Duodenal mucosa (tissue), 2 donors: ENCODE results near the gene CRELD1.
"Not testable (repeated sequence)": the region's sequence is repeated elsewhere in the genome, so short reads cannot be mapped to it uniquely, and the experiment has no call there.

Experiments used
- H3K27ac ChIP-seq: one replicate; pipeline ENCODE4 v1.7.0; 2013; ENCODE audit warnings: low read depth, low read length
- H3K27me3 ChIP-seq, 2 donors: one replicate each; pipeline ENCODE4 v1.7.0; 2013; ENCODE audit warnings: low read length in 2 of 2, control low read depth in 1 of 2; ENCODE audit not compliant: insufficient read depth in 2 of 2, control insufficient read depth in 1 of 2
- H3K36me3 ChIP-seq, 2 donors: one replicate each; pipeline ENCODE4 v1.7.0; 2013; ENCODE audit warnings: low read length in 2 of 2, control low read depth in 1 of 2; ENCODE audit not compliant: insufficient read depth in 2 of 2, control insufficient read depth in 1 of 2
- H3K4me1 ChIP-seq, 2 donors: one replicate each; pipeline ENCODE4 v1.7.0; 2013; ENCODE audit warnings: low read length in 2 of 2, control low read depth in 1 of 2; ENCODE audit not compliant: insufficient read depth in 2 of 2, control insufficient read depth in 1 of 2
- H3K4me3 ChIP-seq, 2 donors: one replicate each; pipeline ENCODE4 v1.7.0; 2013; ENCODE audit warnings: low read length in 2 of 2, low read depth in 1 of 2
- H3K9ac ChIP-seq, 2 donors: one replicate each; pipeline ENCODE4 v1.7.0; 2013; ENCODE audit warnings: low read length in 2 of 2, low read depth in 1 of 2
- H3K9me3 ChIP-seq, 2 donors: one replicate each; pipeline ENCODE4 v1.7.0; 2013; ENCODE audit warnings: low read length in 2 of 2, control low read depth in 1 of 2; ENCODE audit not compliant: control insufficient read depth in 1 of 2

The CRELD1 gene

GRCh38 chr3:9934235-9934621, 594 bp downstream of the CRELD1 start:
- Histone ChIP-seq H3K4me1 (peaks cover 16 to 25% of the 10 kb centered on the region in 2 donors), H3K36me3 (peaks cover 3 to 27% of the 10 kb centered on the region in 2 donors)

DNA sequence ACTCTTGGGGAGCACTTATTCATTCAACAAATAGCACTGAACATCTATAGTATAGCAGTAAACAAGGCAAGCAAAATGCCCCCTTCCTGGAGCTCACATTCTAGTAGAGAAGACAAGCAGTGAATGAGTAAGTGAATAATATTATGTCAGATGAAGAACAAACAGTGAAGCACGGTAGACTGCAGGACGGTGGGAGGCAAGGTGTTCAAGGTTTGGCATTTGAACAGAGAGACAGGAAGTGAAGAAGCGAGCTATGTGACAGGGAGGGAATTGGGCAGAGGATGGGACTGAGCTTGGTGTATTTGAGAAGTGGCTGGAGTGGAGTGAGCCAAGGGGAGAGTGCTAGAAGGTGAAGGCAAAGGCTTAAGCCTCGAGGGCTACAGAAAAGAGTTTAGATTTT, 1.4 kb downstream of the CRELD1 start:
- no peaks in the 10 kb centered on the region for H3K9me3 ChIP-seq
- peak overlapping the region; percentile 88 to 92 for H3K4me3 ChIP-seq
- no peaks in the 10 kb centered on the region for H3K27me3 ChIP-seq
- peaks cover 16 to 25% of the 10 kb centered on the region in 2 donors for H3K4me1 ChIP-seq
- no peak overlapping the region for H3K27ac ChIP-seq
- H3K9ac ChIP-seq, result peak overlapping the region; percentile 87
- H3K36me3 ChIP-seq, result peaks cover 3 to 25% of the 10 kb centered on the region in 2 donors

More at GRCh38 chr3:9934235-9934621, 594 bp downstream of the CRELD1 start:
- no peaks in the 10 kb centered on the region for H3K9me3 ChIP-seq
- H3K4me3 ChIP-seq, result peak overlapping the region; percentile 88 to 92
- no peaks in the 10 kb centered on the region for H3K27me3 ChIP-seq
- peak overlapping the region; percentile 96 for H3K27ac ChIP-seq
- peak overlapping the region; percentile 87 for H3K9ac ChIP-seq

DNA sequence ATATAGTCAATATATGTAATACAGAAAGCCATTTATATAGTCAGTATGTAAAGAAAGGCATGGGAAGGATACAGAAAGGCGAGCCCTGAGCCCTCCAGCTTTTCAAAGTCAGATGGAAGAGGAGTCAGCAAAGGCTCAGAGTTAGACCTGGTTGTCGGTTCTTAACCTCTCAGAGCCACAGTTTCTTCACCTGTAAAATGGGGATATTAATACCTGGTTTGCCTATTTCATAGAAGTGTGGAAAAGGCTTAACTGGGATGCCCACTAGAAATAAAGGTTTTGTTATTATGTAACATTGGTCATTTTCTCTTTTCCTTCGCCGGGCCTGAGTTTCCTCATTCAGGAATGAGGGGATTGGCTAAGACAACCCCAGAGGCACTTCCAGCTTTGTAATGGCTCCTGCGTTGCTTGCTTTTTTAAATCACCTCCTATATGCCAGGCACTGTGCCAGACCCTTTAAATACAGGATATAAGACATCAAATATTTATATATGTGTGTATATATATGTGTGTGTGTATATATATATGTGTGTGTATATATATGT, 2.4 kb downstream of the CRELD1 start:
- Histone ChIP-seq H3K9ac (no peak overlapping the region), H3K9me3 (no peaks in the 10 kb centered on the region), H3K36me3 (peaks cover 3 to 25% of the 10 kb centered on the region in 2 donors), H3K4me1 (peaks cover 16 to 25% of the 10 kb centered on the region in 2 donors), H3K27me3 (no peaks in the 10 kb centered on the region), H3K4me3 (no peak overlapping the region), H3K27ac (no peak overlapping the region)

DNA sequence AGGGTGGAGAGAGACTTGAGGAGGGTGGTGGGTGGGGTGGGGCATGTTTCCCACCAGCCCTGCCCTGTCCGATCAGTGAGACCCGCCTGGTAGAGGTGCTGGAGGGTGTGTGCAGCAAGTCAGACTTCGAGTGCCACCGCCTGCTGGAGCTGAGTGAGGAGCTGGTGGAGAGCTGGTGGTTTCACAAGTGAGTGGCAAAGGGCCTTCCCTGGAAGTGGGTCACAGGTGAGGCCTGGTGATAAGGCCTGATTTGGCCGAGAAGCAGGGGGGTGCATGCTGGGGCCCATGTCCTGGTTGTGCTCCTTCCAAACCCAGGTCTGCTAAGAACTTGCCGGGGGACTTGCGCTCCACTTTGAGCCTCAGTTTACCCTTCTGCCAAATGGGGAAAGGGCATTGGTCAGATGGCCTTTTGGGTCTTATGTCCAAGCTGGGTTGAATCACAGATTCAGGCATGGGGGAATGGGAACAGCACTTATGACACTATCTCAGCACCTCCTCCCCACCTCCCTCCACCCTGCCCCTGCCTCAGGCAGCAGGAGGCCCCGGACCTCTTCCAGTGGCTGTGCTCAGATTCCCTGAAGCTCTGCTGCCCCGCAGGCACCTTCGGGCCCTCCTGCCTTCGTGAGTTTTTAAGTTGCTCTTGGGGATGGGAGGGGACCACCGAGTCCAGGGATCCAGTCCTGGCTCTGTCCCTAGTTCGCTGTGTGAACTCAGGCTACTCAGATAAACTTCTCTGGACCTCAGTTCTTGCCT, 4.0 kb downstream of the CRELD1 start:
- Histone ChIP-seq H3K9me3 (no peaks in the 10 kb centered on the region), H3K4me1 (peaks cover 16 to 19% of the 10 kb centered on the region in 2 donors), H3K27ac (no peak overlapping the region), H3K9ac (no peak overlapping the region), H3K27me3 (no peaks in the 10 kb centered on the region), H3K4me3 (no peak overlapping the region), H3K36me3 (peaks cover 3 to 33% of the 10 kb centered on the region in 2 donors)

GRCh38 chr3:9938966-9939365, 5.3 kb downstream of the CRELD1 start:
- Histone ChIP-seq H3K9ac (no peak overlapping the region), H3K4me1 (peaks cover 16 to 19% of the 10 kb centered on the region in 2 donors), H3K27ac (no peak overlapping the region), H3K9me3 (no peaks in the 10 kb centered on the region), H3K4me3 (no peak overlapping the region), H3K36me3 (peaks cover 7 to 46% of the 10 kb centered on the region in 2 donors), H3K27me3 (no peaks in the 10 kb centered on the region)

DNA sequence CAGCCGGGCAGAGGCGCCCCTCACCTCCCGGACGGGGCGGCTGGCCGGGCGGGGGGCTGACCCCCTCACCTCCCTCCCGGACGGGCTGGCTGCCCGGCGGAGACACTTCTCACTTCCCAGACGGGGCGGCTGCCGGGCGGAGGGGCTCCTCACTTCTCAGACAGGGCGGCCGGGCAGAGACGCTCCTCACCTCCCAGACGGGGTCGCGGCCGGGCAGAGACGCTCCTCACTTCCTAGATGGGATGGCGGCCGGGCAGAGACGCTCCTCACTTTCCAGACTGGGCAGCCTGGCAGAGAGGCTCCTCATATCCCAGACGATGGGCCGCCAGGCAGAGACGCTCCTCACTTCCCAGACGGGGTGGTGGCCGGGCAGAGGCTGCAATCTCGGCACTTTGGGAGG, 6.3 kb downstream of the CRELD1 start:
- not testable (repeated sequence) for H3K27ac ChIP-seq, H3K4me3 ChIP-seq, H3K9ac ChIP-seq, H3K4me1 ChIP-seq, H3K9me3 ChIP-seq, H3K27me3 ChIP-seq
- peaks cover 10 to 53% of the 10 kb centered on the region in 2 donors for H3K36me3 ChIP-seq

DNA sequence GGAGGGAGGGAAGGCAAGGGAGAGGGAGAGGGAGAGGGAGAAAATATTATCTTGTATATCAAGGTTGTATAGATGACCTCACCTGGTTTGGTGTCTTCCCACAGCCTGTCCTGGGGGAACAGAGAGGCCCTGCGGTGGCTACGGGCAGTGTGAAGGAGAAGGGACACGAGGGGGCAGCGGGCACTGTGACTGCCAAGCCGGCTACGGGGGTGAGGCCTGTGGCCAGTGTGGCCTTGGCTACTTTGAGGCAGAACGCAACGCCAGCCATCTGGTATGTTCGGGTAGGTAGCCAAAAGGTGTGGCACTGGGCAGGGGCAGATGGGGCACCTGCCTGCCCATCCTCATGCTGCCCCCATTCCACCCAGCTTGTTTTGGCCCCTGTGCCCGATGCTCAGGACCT, 7.1 kb downstream of the CRELD1 start:
- H3K36me3 ChIP-seq, result peaks cover 10 to 51% of the 10 kb centered on the region in 2 donors
- H3K27me3 ChIP-seq, result no peaks in the 10 kb centered on the region
- H3K4me3 ChIP-seq, result no peak overlapping the region
- no peaks in the 10 kb centered on the region for H3K9me3 ChIP-seq
- H3K27ac ChIP-seq, result no peak overlapping the region
- peaks cover 0 to 3% of the 10 kb centered on the region in 2 donors for H3K4me1 ChIP-seq
- H3K9ac ChIP-seq, result no peak overlapping the region

GRCh38 chr3:9942164-9942563, 8.5 kb downstream of the CRELD1 start:
- Histone ChIP-seq H3K9ac (no peak overlapping the region), H3K27ac (no peak overlapping the region), H3K27me3 (no peaks in the 10 kb centered on the region), H3K4me3 (no peak overlapping the region), H3K9me3 (no peaks in the 10 kb centered on the region), H3K36me3 (peaks cover 8 to 44% of the 10 kb centered on the region in 2 donors), H3K4me1 (peaks cover 0 to 4% of the 10 kb centered on the region in 2 donors)

DNA sequence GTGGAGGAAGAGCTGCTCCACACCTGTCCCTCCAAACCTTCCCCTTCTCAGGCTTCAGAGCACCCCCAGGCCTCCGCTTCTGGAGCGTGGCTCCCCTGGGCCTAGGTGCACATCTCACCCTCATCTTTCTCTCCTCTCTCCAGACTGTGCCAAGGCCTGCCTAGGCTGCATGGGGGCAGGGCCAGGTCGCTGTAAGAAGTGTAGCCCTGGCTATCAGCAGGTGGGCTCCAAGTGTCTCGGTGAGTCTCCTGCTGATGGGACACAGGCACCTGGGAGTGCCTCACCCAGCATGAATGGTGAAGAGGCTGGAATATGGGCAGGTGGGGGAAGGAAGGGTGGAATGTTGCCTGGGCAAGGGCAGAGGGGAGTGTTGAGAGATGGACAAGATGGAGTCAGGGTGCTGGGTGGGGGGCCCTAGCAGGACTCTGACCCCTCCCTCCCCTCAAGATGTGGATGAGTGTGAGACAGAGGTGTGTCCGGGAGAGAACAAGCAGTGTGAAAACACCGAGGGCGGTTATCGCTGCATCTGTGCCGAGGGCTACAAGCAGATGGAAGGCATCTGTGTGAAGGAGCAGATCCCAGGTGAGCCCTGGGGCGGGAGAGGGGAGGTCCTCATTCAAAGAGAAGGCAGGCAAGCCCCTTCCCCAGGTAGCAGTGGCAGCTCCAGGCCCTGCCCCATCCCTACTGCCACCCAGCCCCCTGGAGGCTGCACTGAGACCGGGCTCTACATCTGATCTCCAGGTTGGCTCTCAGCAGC, 9.5 kb downstream of the CRELD1 start:
- H3K36me3 ChIP-seq, result peaks cover 8 to 35% of the 10 kb centered on the region in 2 donors
- H3K9me3 ChIP-seq, result no peaks in the 10 kb centered on the region
- H3K4me1 ChIP-seq, result peaks cover 0 to 4% of the 10 kb centered on the region in 2 donors
- no peak overlapping the region for H3K27ac ChIP-seq
- no peak overlapping the region for H3K9ac ChIP-seq
- no peak overlapping the region for H3K4me3 ChIP-seq
- no peaks in the 10 kb centered on the region for H3K27me3 ChIP-seq

DNA sequence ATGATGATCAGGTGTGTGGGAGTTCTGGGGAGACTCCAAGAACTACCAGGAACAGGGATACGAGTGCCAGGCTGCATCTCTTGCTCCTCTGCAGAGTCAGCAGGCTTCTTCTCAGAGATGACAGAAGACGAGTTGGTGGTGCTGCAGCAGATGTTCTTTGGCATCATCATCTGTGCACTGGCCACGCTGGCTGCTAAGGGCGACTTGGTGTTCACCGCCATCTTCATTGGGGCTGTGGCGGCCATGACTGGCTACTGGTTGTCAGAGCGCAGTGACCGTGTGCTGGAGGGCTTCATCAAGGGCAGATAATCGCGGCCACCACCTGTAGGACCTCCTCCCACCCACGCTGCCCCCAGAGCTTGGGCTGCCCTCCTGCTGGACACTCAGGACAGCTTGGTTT, 10.6 kb downstream of the CRELD1 start:
- Histone ChIP-seq H3K4me1 (peaks cover 0 to 4% of the 10 kb centered on the region in 2 donors), H3K36me3 (peaks cover 8 to 33% of the 10 kb centered on the region in 2 donors), H3K27me3 (no peaks in the 10 kb centered on the region), H3K27ac (no peak overlapping the region), H3K9ac (no peak overlapping the region), H3K9me3 (no peaks in the 10 kb centered on the region), H3K4me3 (no peak overlapping the region)
